NCI-H2227 treated with DMSO at 0.1 percent for 48 hours (cell line): ENCODE data around the gene CD83.
"Not testable (repeated sequence)": the region's sequence is repeated elsewhere in the genome, so short reads cannot be mapped to it uniquely, and the experiment has no call there.

Experiments used
- DNase-seq: peaks from one replicate; lab custom pipeline; 2025; lab: John Stamatoyannopoulos, UW

The CD83 gene, protein sequence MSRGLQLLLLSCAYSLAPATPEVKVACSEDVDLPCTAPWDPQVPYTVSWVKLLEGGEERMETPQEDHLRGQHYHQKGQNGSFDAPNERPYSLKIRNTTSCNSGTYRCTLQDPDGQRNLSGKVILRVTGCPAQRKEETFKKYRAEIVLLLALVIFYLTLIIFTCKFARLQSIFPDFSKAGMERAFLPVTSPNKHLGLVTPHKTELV

GRCh38 chr6:14117158-14118090 is at the start of gene CD83:
Gene CD83, plus strand, starts transcription at chr6:14117772. Its CDS starts 40 bp downstream, at chr6:14117812.
- no peak for DNase-seq

DNA sequence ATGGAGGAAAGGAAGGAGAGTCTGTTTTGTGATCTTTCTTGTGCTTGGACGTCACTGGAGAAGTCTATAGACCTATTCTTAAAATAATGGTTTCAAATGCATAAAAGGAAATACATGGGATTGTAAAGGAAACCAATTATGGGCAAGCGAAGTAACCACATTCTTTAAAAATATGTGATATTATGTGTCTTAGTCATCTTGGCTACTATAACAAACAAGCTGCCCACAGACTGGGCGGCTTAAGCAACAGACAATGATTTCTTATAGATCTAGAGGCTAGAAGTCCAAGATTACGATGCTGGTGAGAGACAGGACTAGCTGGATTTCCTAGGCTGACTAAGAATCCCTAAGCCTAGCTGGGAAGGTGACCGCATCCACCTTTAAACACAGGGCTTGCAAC is 49.4 kb upstream of the CD83 start:
- no peak for DNase-seq

DNA sequence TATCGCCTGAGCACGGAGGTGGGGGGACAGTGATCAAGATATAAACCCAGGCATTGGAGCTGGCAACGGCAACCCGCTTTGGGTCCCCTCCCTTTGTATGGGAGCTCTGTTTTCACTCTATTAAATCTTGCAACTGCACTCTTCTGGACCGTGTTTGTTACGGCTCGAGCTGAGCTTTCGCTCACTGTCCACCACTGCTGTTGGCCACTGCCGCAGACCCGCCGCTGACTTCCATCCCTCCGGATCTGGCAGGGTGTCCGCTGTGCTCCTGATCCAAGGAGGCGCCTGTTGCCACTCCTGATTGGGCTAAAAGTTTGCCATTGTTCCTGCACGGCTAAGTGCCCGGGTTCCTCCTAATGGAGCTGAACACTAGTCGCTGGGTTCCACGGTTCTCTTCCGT is 48.9 kb upstream of the CD83 start:
- DNase-seq: no peak

DNA sequence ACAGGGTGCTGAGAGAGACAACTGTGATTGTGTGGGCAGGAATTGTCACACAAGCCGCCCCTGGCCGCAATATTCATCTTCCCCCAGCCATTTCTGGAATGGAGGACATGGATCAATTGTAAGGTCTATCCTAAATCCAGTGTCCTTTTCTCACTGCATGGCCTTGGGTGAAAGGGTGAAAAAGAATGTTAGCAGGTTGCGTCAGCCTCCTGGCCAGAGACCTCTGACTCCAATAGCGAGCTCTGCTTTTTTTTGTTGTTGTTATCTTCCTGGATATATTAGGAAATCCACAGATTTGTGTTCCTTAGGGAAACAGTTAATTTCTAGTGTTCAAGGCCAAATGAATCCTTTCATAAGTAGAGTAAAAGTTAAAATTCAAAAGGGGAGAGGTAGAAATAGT is 47.1 kb upstream of the CD83 start:
- DNase-seq: no peak

- DNase-seq: no peak
Observed at GRCh38 chr6:14072084-14072483, 45.5 kb upstream of the CD83 start.

DNA sequence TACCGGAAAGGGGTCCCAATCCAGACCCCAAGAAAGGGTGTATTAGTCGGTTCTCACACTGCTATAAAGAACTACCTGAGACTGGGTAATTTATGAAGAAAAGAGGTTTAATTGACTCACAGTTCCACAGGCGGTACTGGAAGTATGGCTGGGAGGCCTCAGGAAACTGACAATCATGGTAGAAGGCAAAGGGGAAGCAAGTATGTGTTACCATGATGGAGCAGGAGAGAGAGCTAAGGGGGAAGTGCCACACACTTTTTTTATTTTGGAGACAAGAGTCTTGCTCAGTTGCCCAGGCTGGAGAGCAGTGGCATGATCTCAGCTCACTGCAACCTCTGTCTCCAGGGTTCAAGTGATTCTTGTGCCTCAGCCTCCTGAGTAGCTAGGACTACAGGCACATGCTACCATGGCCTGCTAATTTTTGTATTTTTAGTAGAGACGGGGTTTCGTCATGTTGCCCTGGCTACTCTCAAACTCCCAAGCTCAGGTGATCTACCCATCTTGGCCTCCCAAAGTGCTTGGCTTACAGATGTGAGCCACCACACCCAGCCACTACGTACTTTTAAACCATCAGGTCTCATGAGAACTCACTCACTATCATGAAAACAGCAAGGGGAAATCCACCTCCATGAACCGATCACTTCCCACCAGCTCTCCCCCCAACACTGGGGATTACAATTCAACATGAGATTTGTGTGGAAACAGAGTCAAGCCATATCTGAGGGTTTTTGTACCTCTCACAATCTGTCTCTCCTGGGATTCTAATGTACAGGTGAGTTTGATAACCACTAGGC is 43.8 kb upstream of the CD83 start:
- DNase-seq: not testable (repeated sequence)

- DNase-seq: no peak
Observed at GRCh38 chr6:14074476-14075094, 43.0 kb upstream of the CD83 start.

DNA sequence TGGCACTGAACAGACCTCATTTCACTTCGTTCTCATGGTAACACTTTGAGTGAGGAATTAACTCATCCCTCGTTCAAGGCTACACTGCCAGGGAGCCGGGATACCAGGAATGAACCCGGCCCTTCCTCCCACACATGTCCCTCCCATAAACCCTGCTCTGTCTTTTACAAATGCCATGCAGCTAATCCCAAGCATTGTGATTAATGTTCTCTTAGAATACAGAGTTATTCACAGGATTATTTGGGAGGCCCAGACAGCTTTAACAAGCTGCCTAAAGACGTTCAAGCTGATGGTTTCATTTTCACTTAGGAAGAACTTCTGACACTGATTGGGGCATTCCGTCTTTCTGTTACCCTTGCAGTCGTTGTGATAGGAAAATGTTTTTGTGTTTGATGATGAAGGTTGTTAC is 42.5 kb upstream of the CD83 start:
- peak; percentile 19 for DNase-seq

DNA sequence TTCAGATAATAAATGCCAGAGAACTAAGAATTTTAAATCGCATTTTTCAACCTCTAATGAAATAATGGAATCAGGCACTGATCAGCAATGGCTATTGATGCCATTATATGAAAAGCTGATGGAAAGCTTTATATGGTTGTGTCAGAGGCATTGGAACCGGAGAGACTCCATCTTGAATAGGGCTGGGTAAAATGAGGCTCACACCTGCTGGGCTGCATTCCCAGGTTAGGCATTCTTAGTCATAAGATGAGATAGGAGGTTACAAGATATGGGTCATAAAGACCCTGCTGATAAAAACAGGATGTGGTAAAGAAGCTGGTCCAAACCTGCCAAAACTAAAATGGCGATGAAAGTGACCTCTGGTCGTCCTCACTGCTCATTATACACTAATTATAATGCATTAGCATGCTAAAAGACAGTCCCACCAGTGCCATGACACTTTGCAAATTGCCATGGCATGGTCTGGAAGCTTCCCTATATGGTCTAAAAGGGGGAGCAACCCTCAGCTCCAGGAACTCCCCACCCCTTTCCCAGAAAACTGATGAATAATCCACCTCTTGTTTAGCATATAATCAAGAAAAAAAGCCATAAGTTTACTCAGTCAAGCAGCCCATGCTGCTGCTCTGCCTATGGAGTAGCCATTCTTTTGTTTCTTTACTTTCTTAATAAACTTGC is 40.2 kb upstream of the CD83 start:
- DNase-seq: no peak

DNA sequence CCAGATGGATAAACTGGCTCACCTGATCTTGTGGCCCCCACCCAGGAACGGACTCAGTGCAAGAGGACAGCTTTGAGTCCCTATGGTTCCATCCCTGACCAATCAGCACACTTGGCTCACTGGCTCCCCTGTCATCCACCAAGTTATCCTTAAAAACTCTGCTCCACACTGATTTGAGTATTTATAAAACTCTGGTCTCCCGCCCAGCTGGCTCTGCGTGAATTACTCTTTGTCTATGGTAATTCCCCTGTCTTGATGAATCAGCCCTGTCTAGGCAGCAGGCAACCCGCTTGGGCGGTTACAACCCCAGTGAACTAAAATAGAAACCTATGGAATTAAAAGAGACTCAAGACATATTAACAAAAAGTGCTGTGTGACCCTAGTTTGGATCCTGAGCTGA is 38.1 kb upstream of the CD83 start:
- no peak for DNase-seq

- DNase-seq: no peak
Observed at GRCh38 chr6:14079971-14080370, 37.6 kb upstream of the CD83 start.

- DNase-seq: no peak
Observed at GRCh38 chr6:14081126-14081525, 36.4 kb upstream of the CD83 start.

- no peak for DNase-seq
Observed at GRCh38 chr6:14082771-14083170, 34.8 kb upstream of the CD83 start.

GRCh38 chr6:14083262-14083661 is 34.3 kb upstream of the CD83 start:
- DNase-seq: no peak

DNA sequence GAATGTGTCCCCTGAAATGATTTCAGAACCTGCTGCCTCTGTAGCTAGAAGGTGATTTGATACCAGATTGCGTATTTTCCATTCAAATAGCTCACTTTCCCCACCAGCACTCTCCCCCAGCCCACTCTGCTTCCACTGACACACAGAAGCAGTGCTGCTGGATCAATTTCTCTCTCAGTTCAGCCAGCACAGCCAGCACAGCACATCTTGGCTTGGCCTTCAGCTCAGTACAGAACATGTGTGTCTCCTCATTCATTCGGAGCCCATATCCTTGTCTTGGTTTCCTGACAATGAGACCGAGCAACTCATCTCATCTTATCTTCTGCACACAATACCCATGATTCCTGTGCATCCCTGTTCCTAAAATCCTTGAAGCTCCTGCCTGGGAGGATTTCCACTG is 33.8 kb upstream of the CD83 start:
- DNase-seq: no peak

- DNase-seq: no peak
Observed at GRCh38 chr6:14084388-14084787, 33.2 kb upstream of the CD83 start.

- peak; percentile 3 for DNase-seq
Observed at GRCh38 chr6:14085176-14085787, 32.3 kb upstream of the CD83 start.

DNA sequence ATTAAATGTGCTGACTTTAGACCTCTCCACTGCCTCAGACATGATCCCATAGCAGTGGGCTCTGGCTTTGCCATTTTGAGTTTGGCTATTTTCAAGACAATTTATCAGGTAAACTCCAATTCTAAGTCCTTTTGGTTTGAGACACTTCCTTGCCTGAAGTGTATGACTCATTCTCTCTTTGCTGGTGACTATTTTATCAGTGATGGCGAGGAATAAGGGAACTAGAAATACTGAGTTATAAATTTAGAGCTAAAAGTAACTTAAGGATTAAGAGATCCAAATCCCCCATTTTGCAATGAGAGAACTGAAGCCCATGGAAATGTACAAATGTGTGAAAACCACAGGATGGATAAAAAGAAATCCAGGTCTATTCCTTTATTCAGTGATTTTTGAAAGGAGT is 30.9 kb upstream of the CD83 start:
- no peak for DNase-seq

GRCh38 chr6:14088600-14089192 is 28.9 kb upstream of the CD83 start:
- DNase-seq: no peak

DNA sequence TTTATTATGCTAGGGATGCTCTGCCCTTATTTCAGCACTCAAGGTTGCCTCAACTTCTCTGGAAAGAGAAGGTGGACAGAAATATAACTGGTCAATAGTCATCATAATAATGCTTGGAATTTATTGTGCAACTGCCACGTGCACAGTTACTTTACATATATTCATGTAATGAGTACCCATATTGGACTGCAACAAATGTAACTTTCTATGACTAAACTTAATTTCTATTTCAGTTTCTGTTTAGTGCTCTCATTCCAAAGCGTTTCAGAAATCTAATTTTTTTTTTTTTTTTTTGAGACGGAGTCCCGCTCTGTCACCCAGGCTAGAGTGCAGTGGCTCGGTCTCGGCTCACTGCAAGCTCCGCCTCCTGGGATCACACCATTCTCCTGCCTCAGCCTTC is 28.3 kb upstream of the CD83 start:
- no peak for DNase-seq
